K562 (cell line): Measurements from ENCODE around the gene PCDH7.

ENCODE experiments used
- BCOR ChIP-seq: fragments of 450-650 bp; IDR thresholded peaks from 2 replicates; pipeline ENCODE4 v1.6.1; 2016
- ERF ChIP-seq: fragments of 450-650 bp; formaldehyde crosslinking; IDR thresholded peaks from 2 replicates; pipeline ENCODE4 v1.4.0; 2020; ENCODE audit warnings: mild to moderate bottlenecking, mixed read lengths
- MAFK ChIP-seq: IDR thresholded peaks from 2 replicates; pipeline ENCODE4 v1.6.1; 2011; ENCODE audit warnings: low read length, improper control_type of control experiment
- SMC3 ChIP-seq: conservative IDR thresholded peaks from 2 replicates; pipeline ENCODE4 v1.6.1; 2011; ENCODE audit warnings: low read depth, low read length, improper control_type of control experiment; ENCODE audit not compliant: insufficient read depth
- SREBF2 ChIP-seq: sonication (generic); formaldehyde crosslinking; IDR thresholded peaks from 2 replicates; pipeline ENCODE4 v1.4.0; 2020; ENCODE audit warnings: mild to moderate bottlenecking, missing genetic modification reagents
- ZNF830 ChIP-seq: fragments of 250-450 bp; sonication (Bioruptor Pico); IDR thresholded peaks from 2 replicates; pipeline ENCODE4 v1.5.0; 2021; ENCODE audit warnings: mild to moderate bottlenecking
- TF ChIP-seq, protein P1 (sequence below): sonication (generic); formaldehyde crosslinking; IDR thresholded peaks from 2 replicates; pipeline ENCODE4 v1.5.0; 2020; ENCODE audit warnings: missing genetic modification reagents

DNA sequence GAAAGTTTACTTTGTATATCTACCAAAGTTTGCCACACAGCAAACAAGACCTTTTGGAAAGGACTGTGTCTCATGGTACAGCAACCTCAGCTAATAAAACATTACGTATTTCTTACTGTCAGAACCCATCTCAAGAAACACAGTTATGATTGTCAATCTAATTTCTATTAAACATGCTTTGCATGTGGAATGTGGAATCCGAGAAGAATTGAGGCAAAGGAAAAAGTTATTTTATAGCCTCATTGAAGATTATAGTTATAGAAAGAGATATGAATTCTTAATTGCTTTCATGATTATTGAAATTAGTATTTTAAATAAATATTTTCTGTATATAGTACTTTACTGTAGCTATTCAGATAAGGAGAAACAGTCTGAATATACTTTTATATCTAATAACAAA, 5.4 kb downstream of the PCDH7 start:
- TF ChIP-seq MAFK (no peak), SMC3 (no peak), SREBF2 (CRISPR knock-in tag) (no peak), BCOR (no peak), ERF (CRISPR knock-in tag) (no peak), ZNF830 (CRISPR knock-in tag) (no peak)
- TF ChIP-seq, protein P1, sequence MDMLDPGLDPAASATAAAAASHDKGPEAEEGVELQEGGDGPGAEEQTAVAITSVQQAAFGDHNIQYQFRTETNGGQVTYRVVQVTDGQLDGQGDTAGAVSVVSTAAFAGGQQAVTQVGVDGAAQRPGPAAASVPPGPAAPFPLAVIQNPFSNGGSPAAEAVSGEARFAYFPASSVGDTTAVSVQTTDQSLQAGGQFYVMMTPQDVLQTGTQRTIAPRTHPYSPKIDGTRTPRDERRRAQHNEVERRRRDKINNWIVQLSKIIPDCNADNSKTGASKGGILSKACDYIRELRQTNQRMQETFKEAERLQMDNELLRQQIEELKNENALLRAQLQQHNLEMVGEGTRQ (CRISPR knock-in tag) = no peak
